Erythroblast (primary cell): ENCODE data around the gene TRIM36.

ENCODE experiments used
- DNase-seq, 2 experiments: peaks; one replicate each; lab custom pipeline; 2025; lab: John Stamatoyannopoulos, UW
- GATA1 ChIP-seq: IDR thresholded peaks from 2 replicates; pipeline ENCODE4 v1.6.1; 2011; ENCODE audit warnings: low read depth, mild to moderate bottlenecking, control low read depth, low read length, moderate library complexity
- POLR2A ChIP-seq: IDR thresholded peaks from 2 replicates; pipeline ENCODE4 v1.6.1; 2011; ENCODE audit warnings: mild to moderate bottlenecking, low read length

Gene TRIM36, protein sequence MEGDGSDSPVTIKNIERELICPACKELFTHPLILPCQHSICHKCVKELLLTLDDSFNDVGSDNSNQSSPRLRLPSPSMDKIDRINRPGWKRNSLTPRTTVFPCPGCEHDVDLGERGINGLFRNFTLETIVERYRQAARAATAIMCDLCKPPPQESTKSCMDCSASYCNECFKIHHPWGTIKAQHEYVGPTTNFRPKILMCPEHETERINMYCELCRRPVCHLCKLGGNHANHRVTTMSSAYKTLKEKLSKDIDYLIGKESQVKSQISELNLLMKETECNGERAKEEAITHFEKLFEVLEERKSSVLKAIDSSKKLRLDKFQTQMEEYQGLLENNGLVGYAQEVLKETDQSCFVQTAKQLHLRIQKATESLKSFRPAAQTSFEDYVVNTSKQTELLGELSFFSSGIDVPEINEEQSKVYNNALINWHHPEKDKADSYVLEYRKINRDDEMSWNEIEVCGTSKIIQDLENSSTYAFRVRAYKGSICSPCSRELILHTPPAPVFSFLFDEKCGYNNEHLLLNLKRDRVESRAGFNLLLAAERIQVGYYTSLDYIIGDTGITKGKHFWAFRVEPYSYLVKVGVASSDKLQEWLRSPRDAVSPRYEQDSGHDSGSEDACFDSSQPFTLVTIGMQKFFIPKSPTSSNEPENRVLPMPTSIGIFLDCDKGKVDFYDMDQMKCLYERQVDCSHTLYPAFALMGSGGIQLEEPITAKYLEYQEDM

DNA sequence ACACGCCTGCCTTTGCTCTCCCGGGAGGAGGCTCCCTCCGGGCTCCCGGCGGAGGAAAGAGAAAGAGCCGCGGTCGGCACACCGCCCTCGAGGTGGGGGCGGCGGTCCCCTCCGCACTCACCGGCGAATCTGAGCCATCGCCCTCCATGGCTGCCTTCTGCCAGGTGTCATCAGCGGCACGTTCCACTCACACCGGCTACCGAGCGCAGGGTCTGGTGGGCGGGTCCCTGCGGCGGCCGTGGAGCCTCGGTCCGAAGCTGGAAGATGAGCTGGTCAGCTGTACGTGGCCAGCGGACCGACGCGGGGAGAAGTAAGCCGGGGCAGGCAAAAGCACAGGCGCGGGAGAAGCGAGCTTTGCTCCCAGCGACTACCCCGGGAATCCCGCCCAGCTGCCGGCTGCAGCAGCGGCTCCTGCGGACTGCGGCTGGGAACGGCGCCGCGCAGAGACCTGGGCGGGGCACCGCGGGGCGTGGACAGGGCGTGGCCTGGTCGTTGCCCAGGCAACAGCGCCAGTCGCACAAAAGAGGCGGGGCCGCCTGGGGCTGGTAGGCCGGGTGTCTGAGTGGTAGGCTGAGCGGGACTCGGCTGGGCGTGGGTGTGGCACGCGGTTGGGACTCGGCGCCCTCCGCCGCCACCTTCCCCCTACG, at the start of gene TRIM36:
Gene TRIM36, minus strand, starts transcription at position 422 of the 647 bp plus-strand sequence. Its CDS starts 274 bp downstream, at position 148.
- DNase-seq: peak; percentile 90 to 92
- TF ChIP-seq GATA1 (no peak), POLR2A (no peak)

DNA sequence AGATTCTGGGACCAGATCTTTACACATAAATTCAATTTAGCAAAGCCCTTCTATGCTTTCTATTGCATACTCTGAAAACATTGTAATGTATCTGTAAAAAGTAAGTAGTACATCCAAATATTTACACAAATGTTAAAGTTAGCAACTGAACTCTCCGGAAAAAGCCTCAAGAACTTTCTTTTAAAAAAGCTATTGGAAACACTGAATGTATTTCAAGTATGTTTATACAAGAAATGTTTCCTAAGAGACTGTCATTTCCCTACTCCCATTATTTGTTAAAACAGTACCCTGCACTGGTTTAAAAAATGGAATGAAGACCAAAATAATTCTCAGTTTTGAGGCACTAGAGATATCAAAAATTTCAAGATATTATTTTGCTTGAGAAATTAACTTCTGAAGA, 44.8 kb upstream of the TRIM36 start:
- DNase-seq: no peak
- TF ChIP-seq GATA1 (no peak), POLR2A (no peak)

- DNase-seq: no peak
- TF ChIP-seq GATA1 (no peak), POLR2A (no peak)
Measured at GRCh38 chr5:115209279-115209678, 39.6 kb upstream of the TRIM36 start.

DNA sequence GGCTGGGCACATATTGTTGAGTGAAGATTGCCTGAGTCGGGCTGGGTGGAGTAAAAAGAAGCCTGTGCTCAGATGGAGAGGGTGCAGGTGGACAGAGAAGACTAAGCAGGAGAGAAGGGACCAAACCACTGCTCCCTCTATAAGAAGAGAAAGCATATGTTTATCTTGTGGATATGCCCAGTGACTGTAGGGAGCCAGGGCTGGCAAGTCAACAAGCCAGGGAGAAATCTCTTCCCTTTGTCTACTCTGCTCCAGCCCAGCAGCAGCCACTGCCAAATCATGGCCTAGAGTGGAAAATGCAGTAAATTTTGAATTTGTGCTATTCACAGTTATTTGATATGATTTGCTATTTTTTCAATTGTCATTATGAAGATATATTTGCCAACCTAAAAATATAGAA, 33.2 kb upstream of the TRIM36 start:
- DNase-seq: no peak
- TF ChIP-seq GATA1 (no peak), POLR2A (no peak)

- DNase-seq: no peak
- TF ChIP-seq POLR2A (no peak), GATA1 (no peak)
Measured at GRCh38 chr5:115196161-115196560, 26.5 kb upstream of the TRIM36 start.

- no peak for DNase-seq
- no peak for TF ChIP-seq GATA1
- TF ChIP-seq POLR2A: no peak
Measured at GRCh38 chr5:115194676-115195075, 25.0 kb upstream of the TRIM36 start.

DNA sequence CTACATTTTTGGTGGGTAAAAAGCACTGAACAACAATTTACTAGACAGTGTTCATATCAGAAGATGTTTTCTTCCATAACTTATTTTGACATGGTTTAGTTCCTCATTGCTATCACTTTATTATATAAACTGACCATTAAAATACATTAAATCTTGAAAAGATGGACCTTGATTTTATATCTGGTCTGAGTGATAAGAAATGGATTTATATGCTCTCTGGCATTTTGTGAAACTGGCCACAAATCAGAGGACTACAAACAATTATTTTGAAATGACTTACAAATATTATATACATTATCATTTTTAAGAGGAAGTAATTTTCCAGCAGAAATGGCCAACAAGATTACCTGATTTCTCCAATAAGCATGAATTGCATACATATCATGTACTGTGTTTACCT, 23.6 kb upstream of the TRIM36 start:
- no peak for DNase-seq
- TF ChIP-seq POLR2A (no peak), GATA1 (no peak)

GRCh38 chr5:115192098-115192497, 22.4 kb upstream of the TRIM36 start:
- DNase-seq: no peak
- no peak for TF ChIP-seq POLR2A
- no peak for TF ChIP-seq GATA1

GRCh38 chr5:115191474-115192031, 21.8 kb upstream of the TRIM36 start:
- TF ChIP-seq POLR2A (no peak), GATA1 (no peak)
- no peak for DNase-seq

DNA sequence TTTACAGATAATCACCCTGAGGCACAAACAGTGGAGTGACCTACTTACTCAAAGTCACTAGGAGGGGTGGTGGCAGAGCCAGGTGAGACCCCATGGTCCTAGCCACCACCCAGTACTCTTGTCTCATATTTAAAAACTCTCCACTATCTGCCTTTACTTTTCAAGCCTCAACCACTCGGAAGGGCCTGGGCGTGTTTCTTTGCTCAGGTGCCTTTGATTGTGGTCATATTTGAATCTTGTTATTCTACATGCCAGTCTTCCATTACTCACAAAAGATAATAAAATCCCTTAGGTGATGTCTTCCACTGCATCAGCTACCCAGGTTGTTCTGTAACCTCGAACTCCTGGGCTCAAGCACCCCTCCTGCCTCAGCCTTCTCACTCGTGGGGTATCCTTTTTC, 20.7 kb upstream of the TRIM36 start:
- TF ChIP-seq GATA1 (no peak), POLR2A (no peak)
- DNase-seq: no peak

GRCh38 chr5:115189866-115190265, 20.2 kb upstream of the TRIM36 start:
- TF ChIP-seq POLR2A (no peak), GATA1 (no peak)
- no peak for DNase-seq

DNA sequence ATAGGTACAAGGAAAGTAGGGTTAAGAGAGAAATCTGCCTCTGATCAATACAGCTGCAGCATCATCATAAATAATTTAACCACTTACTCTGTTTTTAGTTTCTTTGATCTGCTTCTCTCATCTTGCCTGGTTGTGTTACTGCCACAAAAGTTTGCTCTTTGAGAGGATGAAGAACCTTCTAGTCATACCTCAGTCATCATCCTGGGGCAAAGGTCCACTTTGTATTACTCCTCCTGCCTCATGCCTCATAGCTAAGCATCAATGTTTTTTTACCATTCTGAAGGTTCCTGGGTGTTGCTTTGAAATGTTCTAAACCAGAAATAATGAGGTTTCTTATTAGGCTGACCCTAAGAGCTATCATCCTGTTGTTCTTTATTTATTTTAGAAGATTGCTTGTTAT, 17.1 kb upstream of the TRIM36 start:
- no peak for DNase-seq

GRCh38 chr5:115184770-115185169, 15.1 kb upstream of the TRIM36 start:
- peak in 1 of 2 experiments; percentile 3 for DNase-seq
- TF ChIP-seq GATA1: no peak
- no peak for TF ChIP-seq POLR2A

More for the DNA sequence above, 17.1 kb upstream of the TRIM36 start:
- TF ChIP-seq GATA1 (no peak), POLR2A (no peak)

GRCh38 chr5:115181757-115182156, 12.0 kb upstream of the TRIM36 start:
- no peak for DNase-seq
- no peak for TF ChIP-seq GATA1
- no peak for TF ChIP-seq POLR2A
